ENCODE data around the gene SNAP23. TPM values are rescaled to one million over a fixed set of nuclear protein-coding genes. Genes with fewer than 3 reads are reported as not detected.

SNAP23 gene
- polyA plus RNA-seq, 1 donor (not counting 4 experiments of a cell fraction or from before 2014, with no cell fraction given) = 68.4 TPM

GRCh38 chr15:42508263-42508690 lies 12.8 kb downstream of the SNAP23 start:
- H3K27ac ChIP-seq (ENCODE audit: control insufficient read depth, insufficient read depth, low read length) = no peak overlapping the region
- peaks cover 4 to 14% of the 10 kb centered on the region in 2 experiments for H3K36me3 ChIP-seq (ENCODE audit: control insufficient read depth in 2 of 2, extremely low read depth in 1 of 2, insufficient read depth in 2 of 2, low read length in 2 of 2)
- no peaks in the 10 kb centered on the region for H3K9me1 ChIP-seq (ENCODE audit: control insufficient read depth, extremely low read depth, insufficient read depth, low read length)
- DNase-seq (ENCODE audit: low read depth, low spot score) (no peak), FAIRE-seq (peak; percentile 36)
- H3K4me3 ChIP-seq (ENCODE audit: control insufficient read depth in 2 of 3, extremely low read depth in 1 of 3, insufficient read depth in 2 of 3, low read depth in 1 of 3, low read length in 3 of 3) = no peak overlapping the region
- no peaks in the 10 kb centered on the region for H3K27me3 ChIP-seq (ENCODE audit: control insufficient read depth, extremely low read depth, insufficient read depth, low read length)
- no peaks in the 10 kb centered on the region for H3K4me1 ChIP-seq (ENCODE audit: control insufficient read depth, extremely low read depth, insufficient read depth, low read length)
- peaks cover 35% of the 10 kb centered on the region for H3K79me2 ChIP-seq (ENCODE audit: control insufficient read depth, insufficient read depth, low read length)
- TF ChIP-seq EZH2 (IDR thresholded peaks at IDR 0.05; ENCODE audit: low read length) = no peak
- no peak for TF ChIP-seq CTCF (optimal IDR thresholded peaks at IDR 0.05 in 1 of 3, IDR thresholded peaks at IDR 0.05 in 1 of 3, conservative IDR thresholded peaks at IDR 0.05 in 1 of 3; ENCODE audit: extremely low read depth in 1 of 3, insufficient read depth in 2 of 3, low read length in 3 of 3)
- no peak overlapping the region for H3K4me2 ChIP-seq (ENCODE audit: control insufficient read depth, extremely low read depth, insufficient read depth, low read depth, low read length)
- H3K9ac ChIP-seq (ENCODE audit: control insufficient read depth, extremely low read depth, insufficient read depth, low read length) = no peak overlapping the region
- H2AFZ ChIP-seq (ENCODE audit: control insufficient read depth, low read length) = no peak overlapping the region
- no peaks in the 10 kb centered on the region for H3K9me3 ChIP-seq (ENCODE audit: control insufficient read depth, low read depth, low read length)
- H4K20me1 ChIP-seq (ENCODE audit: control insufficient read depth, extremely low read depth, insufficient read depth, low read length) = no peaks in the 10 kb centered on the region
- dilution Hi-C loops (cut with MboI; ENCODE audit: extremely low pct_ligation_motif_present, low sequenced_read_pairs) = no loop called here

GRCh38 chr15:42510258-42511006 lies 15.0 kb downstream of the SNAP23 start:
- Histone ChIP-seq H3K4me1 (ENCODE audit: control insufficient read depth, extremely low read depth, insufficient read depth, low read length) (no peaks in the 10 kb centered on the region), H2AFZ (ENCODE audit: control insufficient read depth, low read length) (no peak overlapping the region), H3K9me3 (ENCODE audit: control insufficient read depth, low read depth, low read length) (no peaks in the 10 kb centered on the region), H3K27me3 (ENCODE audit: control insufficient read depth, extremely low read depth, insufficient read depth, low read length) (no peaks in the 10 kb centered on the region), H3K36me3 (ENCODE audit: control insufficient read depth in 2 of 2, extremely low read depth in 1 of 2, insufficient read depth in 2 of 2, low read length in 2 of 2) (peaks cover 4 to 23% of the 10 kb centered on the region in 2 experiments), H3K9ac (ENCODE audit: control insufficient read depth, extremely low read depth, insufficient read depth, low read length) (no peak overlapping the region), H3K79me2 (ENCODE audit: control insufficient read depth, insufficient read depth, low read length) (peaks cover 25% of the 10 kb centered on the region), H3K27ac (ENCODE audit: control insufficient read depth, insufficient read depth, low read length) (no peak overlapping the region), H3K4me3 (ENCODE audit: control insufficient read depth in 2 of 3, extremely low read depth in 1 of 3, insufficient read depth in 2 of 3, low read depth in 1 of 3, low read length in 3 of 3) (no peak overlapping the region), H3K9me1 (ENCODE audit: control insufficient read depth, extremely low read depth, insufficient read depth, low read length) (no peaks in the 10 kb centered on the region), H3K4me2 (ENCODE audit: control insufficient read depth, extremely low read depth, insufficient read depth, low read depth, low read length) (no peak overlapping the region), H4K20me1 (ENCODE audit: control insufficient read depth, extremely low read depth, insufficient read depth, low read length) (no peaks in the 10 kb centered on the region)
- DNase-seq (ENCODE audit: low read depth, low spot score) (no peak), FAIRE-seq (no peak)
- dilution Hi-C loops (cut with MboI; ENCODE audit: extremely low pct_ligation_motif_present, low sequenced_read_pairs) = no loop called here
- TF ChIP-seq EZH2 (IDR thresholded peaks at IDR 0.05; ENCODE audit: low read length) (no peak), CTCF (optimal IDR thresholded peaks at IDR 0.05 in 1 of 3, IDR thresholded peaks at IDR 0.05 in 1 of 3, conservative IDR thresholded peaks at IDR 0.05 in 1 of 3; ENCODE audit: extremely low read depth in 1 of 3, insufficient read depth in 2 of 3, low read length in 3 of 3) (no peak)
